ENCODE results near the gene PSMB7. TPM values are rescaled to one million over a fixed set of nuclear protein-coding genes. Genes with fewer than 3 reads are reported as not detected.

Gene PSMB7
- total RNA-seq, 1 donor, result 209 TPM

GRCh38 chr9:124359426-124359825 is 55.8 kb downstream of the PSMB7 start:
- no peak overlapping the region for H3K4me3 ChIP-seq (ENCODE audit: low read depth, low read length)
- no peak for DNase-seq (ENCODE audit: low read depth)
- TF ChIP-seq CTCF (IDR thresholded peaks at IDR 0.05; ENCODE audit: insufficient read depth, low read length), result no peak

GRCh38 chr9:124358631-124359030 is 56.6 kb downstream of the PSMB7 start:
- no peak for DNase-seq (ENCODE audit: low read depth)
- TF ChIP-seq CTCF (IDR thresholded peaks at IDR 0.05; ENCODE audit: insufficient read depth, low read length), result no peak
- H3K4me3 ChIP-seq (ENCODE audit: low read depth, low read length), result no peak overlapping the region

- H3K4me3 ChIP-seq (ENCODE audit: low read depth, low read length), result no peak overlapping the region
- peak; percentile 2 for TF ChIP-seq CTCF (IDR thresholded peaks at IDR 0.05; ENCODE audit: insufficient read depth, low read length)
- no peak for DNase-seq (ENCODE audit: low read depth)
Observed at GRCh38 chr9:124357721-124358361, 57.4 kb downstream of the PSMB7 start.

- H3K4me3 ChIP-seq (ENCODE audit: low read depth, low read length), result no peak overlapping the region
- no peak for DNase-seq (ENCODE audit: low read depth)
- TF ChIP-seq CTCF (IDR thresholded peaks at IDR 0.05; ENCODE audit: insufficient read depth, low read length), result no peak
Observed at GRCh38 chr9:124356745-124357390, 58.4 kb downstream of the PSMB7 start.

- TF ChIP-seq CTCF (IDR thresholded peaks at IDR 0.05; ENCODE audit: insufficient read depth, low read length), result no peak
- no peak overlapping the region for H3K4me3 ChIP-seq (ENCODE audit: low read depth, low read length)
- no peak for DNase-seq (ENCODE audit: low read depth)
Observed at GRCh38 chr9:124355941-124356744, 59.1 kb downstream of the PSMB7 start.

GRCh38 chr9:124355039-124355940 is 60.0 kb downstream of the PSMB7 start:
- DNase-seq (ENCODE audit: low read depth), result no peak
- TF ChIP-seq CTCF (IDR thresholded peaks at IDR 0.05; ENCODE audit: insufficient read depth, low read length), result no peak
- H3K4me3 ChIP-seq (ENCODE audit: low read depth, low read length), result no peak overlapping the region
